Liver (tissue), 3 donors: ENCODE results near the gene CHST14.

ENCODE experiments used
- ATF3 ChIP-seq: IDR thresholded peaks from 2 replicates; pipeline ENCODE4 v1.6.1; 2016; ENCODE audit warnings: antibody characterized with exemption
- CTCF ChIP-seq: fragments of 150-350 bp; IDR thresholded peaks from 2 replicates; pipeline ENCODE4 v1.5.1; 2017; ENCODE audit warnings: improper control_type of control experiment, low read depth, low read length; ENCODE audit not compliant: missing input control
- MAX ChIP-seq: IDR thresholded peaks from 2 replicates; pipeline ENCODE4 v1.6.1; 2016; ENCODE audit warnings: antibody characterized with exemption
- RAD21 ChIP-seq, 2 donors: IDR thresholded peaks; 2 replicates each; pipeline ENCODE4 v1.6.1; 2016; ENCODE audit warnings: antibody characterized with exemption in 2 of 2, mild to moderate bottlenecking in 2 of 2
- REST ChIP-seq: IDR thresholded peaks from 2 replicates; pipeline ENCODE4 v1.6.1; 2016; ENCODE audit warnings: antibody characterized with exemption, mild to moderate bottlenecking
- TAF1 ChIP-seq: conservative IDR thresholded peaks from 2 replicates; pipeline ENCODE4 v1.6.1; 2016; ENCODE audit warnings: antibody characterized with exemption, mild to moderate bottlenecking
- YY1 ChIP-seq: IDR thresholded peaks from 2 replicates; pipeline ENCODE4 v1.6.1; 2016; ENCODE audit warnings: antibody characterized with exemption, mild to moderate bottlenecking
- donor health status: healthy.
- donor health status: healthy.

GRCh38 chr15:40465939-40466338 is 4.8 kb upstream of the CHST14 start:
- TF ChIP-seq CTCF (no peak), TAF1 (no peak), RAD21 (IDR thresholded peaks at IDR 0.05) (no peak), REST (no peak), YY1 (no peak), ATF3 (no peak), MAX (no peak)
